ENCODE data around the gene NTRK2.
"Not testable (repeated sequence)": the region's sequence is repeated elsewhere in the genome, so short reads cannot be mapped to it uniquely, and the experiment has no call there.

The NTRK2 gene

GRCh38 chr9:84858364-84858763 lies 188.8 kb downstream of the NTRK2 start:
- DNase-seq: no peak

DNA sequence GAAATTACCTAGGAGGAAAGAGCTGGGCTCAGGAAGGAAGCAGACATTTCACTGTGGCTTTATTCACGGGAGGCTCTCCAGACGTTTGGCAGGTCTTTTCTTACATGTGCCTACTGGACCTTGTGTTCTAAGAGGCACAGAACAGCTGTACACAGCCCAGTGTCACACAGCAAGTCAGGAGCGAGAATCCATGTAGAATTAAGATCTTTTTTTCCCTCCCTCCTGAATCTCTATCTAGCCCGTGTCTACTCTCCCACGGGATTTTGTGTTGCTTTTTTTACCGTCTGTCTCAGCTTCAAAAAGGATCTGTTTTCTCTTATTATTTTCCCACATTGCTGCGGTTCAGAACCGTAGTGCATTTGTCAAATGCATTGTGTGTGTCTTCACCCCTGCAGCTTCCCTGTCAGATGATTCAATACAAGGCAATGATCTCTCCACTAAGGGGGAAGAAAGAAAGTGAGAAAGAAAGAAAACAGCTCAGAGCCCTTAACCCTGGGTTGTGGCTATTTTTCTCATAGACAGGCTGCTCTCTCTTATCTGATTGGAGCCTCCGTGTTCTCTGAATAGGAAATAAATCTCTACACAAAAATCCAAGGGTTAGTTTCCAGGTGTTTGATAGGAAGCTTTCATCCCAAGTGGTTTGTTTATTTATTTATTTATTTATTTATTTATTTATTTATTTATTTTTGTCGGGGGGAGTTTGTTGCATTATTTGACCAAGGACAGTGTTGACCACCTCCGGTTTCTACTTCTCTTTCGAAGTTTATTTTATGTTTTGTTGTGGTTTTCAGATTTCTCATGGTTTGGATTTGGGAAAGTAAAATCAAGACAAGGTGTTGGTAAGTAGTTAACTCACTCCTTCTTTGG lies 191.0 kb downstream of the NTRK2 start:
- no peak for DNase-seq

DNA sequence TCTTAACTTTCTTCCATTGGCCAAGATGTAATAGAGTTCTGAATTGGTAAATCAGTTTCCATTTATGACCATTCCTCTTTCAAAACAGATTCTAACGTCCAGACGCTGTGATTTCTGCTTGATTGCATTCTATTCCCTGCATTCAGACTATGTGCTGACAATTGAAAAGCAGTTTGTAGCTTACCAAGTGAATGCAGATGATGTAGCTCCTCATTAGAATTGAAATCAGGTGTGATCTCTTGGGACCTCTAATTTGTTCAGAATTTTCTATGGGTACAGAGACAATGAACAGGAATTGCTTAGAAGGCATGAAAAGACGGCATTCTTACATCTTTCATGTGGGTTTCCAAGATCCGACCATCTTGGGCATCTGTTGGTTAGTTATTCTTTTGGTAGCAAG lies 191.9 kb downstream of the NTRK2 start:
- DNase-seq: no peak

DNA sequence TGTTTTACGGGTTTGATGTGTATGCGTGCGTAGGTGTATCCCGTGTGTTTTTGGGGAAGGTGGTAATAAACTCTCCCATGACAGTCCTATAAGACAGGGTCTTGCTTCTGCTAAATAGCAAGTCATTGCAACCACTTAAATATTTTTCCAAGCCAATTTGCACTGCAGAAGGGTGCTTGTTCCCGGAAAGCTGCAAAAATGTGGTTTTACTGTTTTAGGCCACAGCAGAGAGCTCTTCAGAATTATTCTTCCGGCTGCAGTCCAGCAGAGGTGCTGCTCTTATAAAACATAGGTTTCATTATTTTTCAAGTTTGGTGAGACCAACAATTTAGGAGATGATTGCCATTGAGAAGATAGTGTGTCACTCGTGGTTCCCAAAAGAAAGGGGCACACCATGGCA lies 192.8 kb downstream of the NTRK2 start:
- DNase-seq: no peak

GRCh38 chr9:84862810-84863287 lies 193.3 kb downstream of the NTRK2 start:
- DNase-seq: no peak

GRCh38 chr9:84863372-84863771 lies 193.8 kb downstream of the NTRK2 start:
- DNase-seq: no peak

GRCh38 chr9:84866396-84867175 lies 197.1 kb downstream of the NTRK2 start:
- DNase-seq: no peak

- DNase-seq: no peak
Observed at GRCh38 chr9:84867186-84867585, 197.7 kb downstream of the NTRK2 start.

GRCh38 chr9:84869091-84869490 lies 199.6 kb downstream of the NTRK2 start:
- no peak for DNase-seq

DNA sequence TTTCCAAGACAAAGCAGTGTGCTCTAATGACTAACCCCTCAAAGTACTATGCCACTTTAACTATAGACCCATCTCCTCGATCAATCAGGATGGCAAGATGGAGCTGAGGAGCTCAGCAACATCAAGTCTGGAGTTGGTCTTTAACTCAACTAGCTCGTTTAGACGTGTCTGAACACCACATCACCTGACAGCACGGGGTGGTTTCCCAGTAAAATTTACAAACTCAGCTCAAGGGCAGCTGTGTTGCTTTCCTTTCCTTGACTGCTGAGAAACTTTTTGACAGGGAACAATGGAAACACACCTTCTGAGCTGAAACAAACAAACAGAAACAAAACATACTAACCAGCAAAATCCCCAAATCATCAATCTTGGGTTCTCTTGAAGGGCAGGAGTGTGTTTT lies 202.5 kb downstream of the NTRK2 start:
- no peak for DNase-seq

DNA sequence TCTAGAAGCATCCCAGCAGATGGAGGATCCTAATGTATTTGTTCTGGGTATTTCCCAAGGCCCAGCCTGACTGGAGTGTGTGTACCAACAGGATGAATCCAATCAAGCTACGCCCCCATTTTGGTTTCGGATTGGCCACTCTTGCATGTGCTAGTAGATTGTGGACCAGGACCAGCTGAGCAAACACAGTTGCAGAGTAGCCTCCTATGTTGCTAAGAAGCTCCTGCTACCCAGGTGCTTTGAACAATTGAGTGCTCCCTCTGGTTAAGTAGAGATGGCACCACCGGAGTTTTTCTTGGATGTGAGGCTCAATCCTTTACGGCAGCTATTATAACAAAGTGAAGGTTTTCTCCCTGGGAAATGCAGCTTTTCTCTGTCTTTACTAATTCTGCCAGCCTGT lies 204.5 kb downstream of the NTRK2 start:
- no peak for DNase-seq

- no peak for DNase-seq
Observed at GRCh38 chr9:84874596-84874995, 205.1 kb downstream of the NTRK2 start.

- DNase-seq: no peak
Observed at GRCh38 chr9:84875193-84875592, 205.7 kb downstream of the NTRK2 start.

DNA sequence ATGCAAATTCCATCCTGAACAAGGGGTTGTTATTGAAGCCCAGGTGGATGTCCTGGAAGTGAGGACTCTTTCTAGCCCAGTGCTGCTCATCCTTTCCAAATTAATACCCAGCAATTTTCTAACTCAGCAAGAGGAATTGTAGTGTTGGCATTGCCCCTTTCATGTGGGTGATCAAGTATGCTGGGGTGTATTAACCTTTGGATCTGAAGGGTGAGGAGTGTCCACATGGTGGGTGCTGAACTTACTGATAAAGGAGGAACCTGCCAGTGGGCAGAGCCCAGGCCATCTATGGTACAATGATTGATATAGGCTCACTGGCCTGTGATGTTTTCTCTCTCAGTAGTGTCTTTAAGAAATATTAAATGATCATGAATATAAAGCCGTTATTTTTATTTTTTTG lies 210.1 kb downstream of the NTRK2 start:
- no peak for DNase-seq

GRCh38 chr9:84880835-84881234 lies 211.3 kb downstream of the NTRK2 start:
- no peak for DNase-seq

DNA sequence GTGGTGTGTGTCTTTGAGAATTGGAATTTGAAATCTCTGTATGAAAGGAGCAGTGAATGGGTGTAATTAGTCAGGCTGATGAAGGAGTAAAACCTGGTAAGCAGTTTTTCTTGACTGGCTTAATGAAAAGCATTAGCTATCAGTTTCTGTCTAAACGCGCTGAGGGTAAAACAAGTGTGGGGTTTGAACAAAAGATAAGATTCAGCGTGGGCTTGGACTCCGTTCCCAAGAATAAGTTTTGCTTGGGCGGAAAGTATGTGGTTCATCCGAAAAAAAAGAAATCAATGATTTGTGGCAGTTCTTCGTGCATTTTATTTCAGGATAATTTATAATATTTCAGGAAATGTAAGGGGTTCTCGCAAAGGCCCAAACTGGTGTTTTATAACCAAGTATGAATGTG lies 217.3 kb downstream of the NTRK2 start:
- DNase-seq: no peak

DNA sequence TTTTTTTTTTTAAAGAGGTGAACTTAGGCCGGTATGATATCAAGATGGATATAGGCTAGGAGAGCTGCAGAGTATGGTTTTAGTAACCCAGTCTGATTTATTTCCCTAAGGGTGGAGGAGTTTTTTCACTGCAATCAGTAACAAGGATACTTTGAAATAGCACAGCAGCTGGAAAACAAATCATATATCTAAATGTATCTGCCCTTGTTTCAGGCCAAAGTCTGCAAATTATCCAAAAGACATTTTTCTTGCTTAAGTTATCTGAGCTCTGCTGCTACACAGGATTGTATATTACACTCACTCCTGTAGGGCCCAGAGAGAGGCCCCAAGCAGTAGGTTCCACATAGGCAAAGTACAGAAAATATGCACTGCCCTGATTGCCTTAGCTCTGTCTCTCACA lies 222.4 kb downstream of the NTRK2 start:
- no peak for DNase-seq

GRCh38 chr9:84893419-84894128 lies 224.0 kb downstream of the NTRK2 start:
- no peak for DNase-seq

GRCh38 chr9:84894859-84895258 lies 225.3 kb downstream of the NTRK2 start:
- DNase-seq: no peak

GRCh38 chr9:84897362-84898094 lies 228.0 kb downstream of the NTRK2 start:
- no peak for DNase-seq

- no peak for DNase-seq
Observed at GRCh38 chr9:84898188-84898587, 228.7 kb downstream of the NTRK2 start.

DNA sequence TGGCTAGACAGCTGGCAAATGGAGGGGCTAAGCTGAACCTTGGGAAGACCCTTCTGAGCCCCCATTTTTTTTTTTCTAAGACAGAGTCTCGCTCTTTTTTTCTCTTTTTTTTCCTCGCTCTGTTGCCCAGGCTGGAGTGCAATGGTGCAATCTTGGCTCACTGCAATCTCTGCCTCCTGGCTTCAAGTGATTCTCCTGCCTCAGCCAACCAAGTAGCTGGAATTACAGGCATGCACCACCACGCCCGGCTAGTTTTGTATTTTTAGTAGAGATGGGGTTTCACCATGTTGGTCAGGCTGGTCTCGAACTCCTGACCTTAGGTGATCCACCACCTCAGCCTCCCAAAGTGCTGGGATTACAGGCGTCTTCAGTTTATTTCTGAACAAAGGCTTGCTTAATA lies 229.1 kb downstream of the NTRK2 start:
- DNase-seq: not testable (repeated sequence)

DNA sequence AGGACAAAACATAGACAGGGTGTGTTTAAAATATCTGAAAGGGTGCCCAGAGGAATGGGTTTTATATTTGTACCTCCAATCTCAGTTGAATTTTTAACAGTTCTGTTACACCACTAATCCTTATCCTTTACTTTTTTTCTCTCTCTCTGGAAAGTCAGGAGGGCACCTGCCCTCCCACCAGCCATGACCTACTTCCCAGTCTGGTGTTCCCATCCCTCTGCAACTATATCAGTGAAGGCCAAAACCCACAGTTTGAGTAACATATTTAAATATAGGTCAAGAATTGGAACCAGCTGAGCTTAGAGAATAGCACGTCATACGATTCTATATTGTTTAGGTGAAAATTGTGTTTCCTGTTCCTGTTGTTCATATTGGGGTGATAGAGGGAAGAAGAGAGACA lies 229.8 kb downstream of the NTRK2 start:
- no peak for DNase-seq

All from cortex of kidney (tissue), 1 donor.